Gastrocnemius medialis (tissue), 4 donors: ENCODE results near the gene BCL2. TPM values are rescaled to one million over a fixed set of nuclear protein-coding genes. Genes with fewer than 3 reads are reported as not detected.

ENCODE experiments used
- ATAC-seq, 2 donors: fragments of 150-250 bp; one replicate each; pipeline ENCODE4 v1.9.1; 2016
- DNase-seq, 2 donors: peaks; one replicate each; pipeline ENCODE4 v3.0.0-alpha.2; 2019
- H3K27ac ChIP-seq, 4 donors: fragments of 200-600 bp; sonication (generic); 1 replicate in 1 of 4; 2 replicates in 3 of 4; pipeline ENCODE4 v1.5.1; 2016 to 2018; ENCODE audit warnings: mild to moderate bottlenecking in 2 of 4, moderate library complexity in 1 of 4
- H3K27me3 ChIP-seq, 3 donors: fragments of 200-600 bp; sonication (generic) in 2 of 3; 1 replicate in 1 of 3; 2 replicates in 2 of 3; pipeline versions ENCODE4 v1.5.1 to v1.6.0; 2016 to 2019; ENCODE audit warnings: mild to moderate bottlenecking in 1 of 3, moderate library complexity in 1 of 3
- H3K36me3 ChIP-seq, 2 donors: fragments of 200-600 bp; sonication (generic) in 1 of 2; one replicate each; pipeline ENCODE4 v1.5.1; 2017 to 2018
- H3K4me1 ChIP-seq, 2 donors: fragments of 200-600 bp; sonication (generic) in 1 of 2; one replicate each; pipeline ENCODE4 v1.5.1; 2016 to 2017; ENCODE audit warnings: mild to moderate bottlenecking in 2 of 2
- H3K4me3 ChIP-seq, 4 donors: fragments of 200-600 bp; sonication (generic) in 3 of 4; 1 replicate in 1 of 4; 2 replicates in 3 of 4; pipeline ENCODE4 v1.5.1; 2016 to 2019; ENCODE audit warnings: mild to moderate bottlenecking in 2 of 4
- H3K9me3 ChIP-seq, 3 donors: fragments of 200-600 bp; sonication (generic) in 2 of 3; 1 replicate in 1 of 3; 2 replicates in 2 of 3; pipeline ENCODE4 v1.5.1; 2016 to 2019
- POLR2A ChIP-seq, 2 donors: fragments of 450-650 bp; IDR thresholded peaks; one replicate each; pipeline ENCODE4 v1.6.1; 2017; ENCODE audit warnings: antibody characterized with exemption in 2 of 2, mild to moderate bottlenecking in 2 of 2, moderate library complexity in 2 of 2
- in situ Hi-C, 4 donors: fragments of 200-750 bp; cut with MboI; loops; one replicate each; pipeline versions ENCODE4 v1.15.0 to v1.8.0; 2017; ENCODE audit warnings: low sequenced_read_pairs in 4 of 4
- intact Hi-C: fragments of 100-400 bp; cut with DNase I; formaldehyde crosslinking; loops from one replicate; pipeline ENCODE4 v1.15.1; 2023; ENCODE audit warnings: low total_unique reads
- total RNA-seq, 4 donors: library from RNA; depleted of rRNA; stranded (reverse); fragments of >200 nt; gene quantifications; one replicate each; pipeline versions ENCODE4 v1.1.0 to v1.2.3, GENCODE V29; 2016
- TF ChIP-seq, protein P1 (sequence below), 5 experiments: fragments of 450-650 bp in 3 of 5; fragments of 200-600 bp in 2 of 5; sonication (generic) in 2 of 5; IDR thresholded peaks in 4 of 5; conservative IDR thresholded peaks in 1 of 5; 1 replicate in 4 of 5; 2 replicates in 1 of 5; pipeline ENCODE4 v1.5.1; 2016 to 2019; ENCODE audit warnings: antibody characterized with exemption in 5 of 5, mild to moderate bottlenecking in 3 of 5, moderate library complexity in 3 of 5

The BCL2 gene
- total RNA-seq, 4 donors from 2014 or later = 6.2 to 20.4 (median 13.7) TPM

GRCh38 chr18:63339920-63340484 is 20.4 kb upstream of the BCL2 start:
- intact Hi-C loops = loop anchor here (5.0 kb wide), 1 partner anchor 323 kb away; no protein-coding TSS in a partner anchor
- in situ Hi-C loops = loop anchor here (5.0 to 25.0 kb wide), 5 partner anchors 95 to 628 kb away; partner anchors contain the start of gene PHLPP1 (in 1 of the 4)
- no peaks in the 10 kb centered on the region for H3K27me3 ChIP-seq
- peaks cover 0 to 69% of the 10 kb centered on the region in 2 donors for H3K36me3 ChIP-seq
- H3K4me1 ChIP-seq = peaks cover 0 to 4% of the 10 kb centered on the region in 2 donors
- DNase-seq (no peak), ATAC-seq (no peak)
- no peak overlapping the region for H3K27ac ChIP-seq
- no peak for TF ChIP-seq POLR2A (IDR thresholded peaks at IDR 0.05)
- TF ChIP-seq, protein P1, sequence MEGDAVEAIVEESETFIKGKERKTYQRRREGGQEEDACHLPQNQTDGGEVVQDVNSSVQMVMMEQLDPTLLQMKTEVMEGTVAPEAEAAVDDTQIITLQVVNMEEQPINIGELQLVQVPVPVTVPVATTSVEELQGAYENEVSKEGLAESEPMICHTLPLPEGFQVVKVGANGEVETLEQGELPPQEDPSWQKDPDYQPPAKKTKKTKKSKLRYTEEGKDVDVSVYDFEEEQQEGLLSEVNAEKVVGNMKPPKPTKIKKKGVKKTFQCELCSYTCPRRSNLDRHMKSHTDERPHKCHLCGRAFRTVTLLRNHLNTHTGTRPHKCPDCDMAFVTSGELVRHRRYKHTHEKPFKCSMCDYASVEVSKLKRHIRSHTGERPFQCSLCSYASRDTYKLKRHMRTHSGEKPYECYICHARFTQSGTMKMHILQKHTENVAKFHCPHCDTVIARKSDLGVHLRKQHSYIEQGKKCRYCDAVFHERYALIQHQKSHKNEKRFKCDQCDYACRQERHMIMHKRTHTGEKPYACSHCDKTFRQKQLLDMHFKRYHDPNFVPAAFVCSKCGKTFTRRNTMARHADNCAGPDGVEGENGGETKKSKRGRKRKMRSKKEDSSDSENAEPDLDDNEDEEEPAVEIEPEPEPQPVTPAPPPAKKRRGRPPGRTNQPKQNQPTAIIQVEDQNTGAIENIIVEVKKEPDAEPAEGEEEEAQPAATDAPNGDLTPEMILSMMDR (IDR thresholded peaks at IDR 0.05 in 4 of 5, conservative IDR thresholded peaks at IDR 0.05 in 1 of 5) = peak; percentile 10 to 50 (median 24)
- H3K9me3 ChIP-seq = no peaks in the 10 kb centered on the region
- no peak overlapping the region for H3K4me3 ChIP-seq

DNA sequence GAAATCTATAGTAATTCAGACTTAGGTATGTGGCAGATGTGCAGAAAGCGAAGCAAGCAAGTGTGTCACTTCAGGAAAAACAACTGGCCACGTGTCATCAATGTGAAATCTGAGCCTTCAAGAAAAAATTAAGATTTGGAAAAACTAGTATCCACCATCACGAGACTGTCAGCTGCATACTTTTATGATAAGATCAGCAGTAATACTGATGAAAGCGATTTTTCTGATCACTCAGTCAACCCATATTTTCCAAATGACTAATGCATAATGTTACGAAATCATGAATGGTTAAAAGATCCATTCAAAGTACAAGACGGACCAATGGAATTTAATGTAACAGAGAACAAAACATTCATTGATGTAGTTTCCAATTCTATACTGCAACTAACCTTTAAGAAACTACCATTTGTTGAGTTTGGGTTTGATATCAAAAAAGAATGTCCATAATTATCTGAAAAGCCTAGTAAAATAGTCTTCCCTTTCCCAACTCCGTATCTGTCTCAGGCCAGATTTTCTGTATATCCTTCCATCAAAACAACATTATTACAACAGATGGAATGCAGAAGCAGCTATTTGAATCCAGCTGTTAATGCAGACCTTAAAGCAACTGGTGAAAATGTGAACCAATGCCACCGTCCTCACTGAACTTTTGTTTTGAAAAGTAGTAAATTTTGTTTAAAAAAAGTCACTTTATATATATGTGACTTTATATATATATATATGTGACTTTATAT is 17.0 kb upstream of the BCL2 start:
- TF ChIP-seq, protein P1 (IDR thresholded peaks at IDR 0.05 in 4 of 5, conservative IDR thresholded peaks at IDR 0.05 in 1 of 5) = no peak
- no peak for TF ChIP-seq POLR2A (IDR thresholded peaks at IDR 0.05)
- in situ Hi-C loops (loop anchor here in 3 of 4 donors (5.0 to 25.0 kb wide), 3 partner anchors 101 to 624 kb away; partner anchors contain the start of gene PHLPP1 (in 1 of the 3)), intact Hi-C loops (loop anchor here (5.0 kb wide), 1 partner anchor 319 kb away; no protein-coding TSS in a partner anchor)
- ATAC-seq = peak; percentile 63 to 70
- H3K9me3 ChIP-seq = no peaks in the 10 kb centered on the region
- H3K4me3 ChIP-seq = no peak overlapping the region
- peaks cover 0 to 60% of the 10 kb centered on the region in 2 donors for H3K36me3 ChIP-seq
- DNase-seq = no peak
- H3K4me1 ChIP-seq = no peaks in the 10 kb centered on the region
- H3K27me3 ChIP-seq = no peaks in the 10 kb centered on the region
- peak overlapping the region in 2 of 4 donors; percentile 2 to 15 for H3K27ac ChIP-seq

DNA sequence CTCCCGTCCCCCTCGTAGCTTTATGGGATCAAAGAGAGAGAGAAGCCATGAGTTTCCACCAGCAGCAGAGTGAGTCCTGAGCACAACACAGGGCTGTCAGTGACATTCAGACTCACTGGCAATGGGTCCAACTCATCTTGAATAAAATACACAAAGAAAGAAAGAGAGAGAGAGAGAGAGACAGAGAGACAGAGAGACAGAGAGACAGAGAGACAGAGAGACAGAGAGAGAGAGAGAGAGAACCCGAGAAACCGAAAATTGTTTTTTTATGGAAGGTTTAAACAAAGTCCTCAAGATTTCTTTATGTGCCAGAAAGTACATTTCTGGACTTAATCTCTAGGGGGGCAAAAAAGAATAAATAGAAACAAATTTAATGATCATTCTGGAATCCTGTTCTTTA is 11.5 kb upstream of the BCL2 start:
- in situ Hi-C loops = loop anchor here in 2 of 4 donors (25.0 kb wide), 2 partner anchors 106 to 619 kb away; partner anchors contain the start of gene PHLPP1 (in 1 of the 2)
- H3K36me3 ChIP-seq = peaks cover 0 to 36% of the 10 kb centered on the region in 2 donors
- DNase-seq = no peak
- TF ChIP-seq POLR2A (IDR thresholded peaks at IDR 0.05) = no peak
- TF ChIP-seq, protein P1 (IDR thresholded peaks at IDR 0.05 in 4 of 5, conservative IDR thresholded peaks at IDR 0.05 in 1 of 5) = no peak
- no peaks in the 10 kb centered on the region for H3K4me1 ChIP-seq
- H3K9me3 ChIP-seq = no peaks in the 10 kb centered on the region
- no peak overlapping the region for H3K27ac ChIP-seq
- H3K4me3 ChIP-seq = no peak overlapping the region
- H3K27me3 ChIP-seq = no peaks in the 10 kb centered on the region
- intact Hi-C loops = no loop called here
- no peak for ATAC-seq

DNA sequence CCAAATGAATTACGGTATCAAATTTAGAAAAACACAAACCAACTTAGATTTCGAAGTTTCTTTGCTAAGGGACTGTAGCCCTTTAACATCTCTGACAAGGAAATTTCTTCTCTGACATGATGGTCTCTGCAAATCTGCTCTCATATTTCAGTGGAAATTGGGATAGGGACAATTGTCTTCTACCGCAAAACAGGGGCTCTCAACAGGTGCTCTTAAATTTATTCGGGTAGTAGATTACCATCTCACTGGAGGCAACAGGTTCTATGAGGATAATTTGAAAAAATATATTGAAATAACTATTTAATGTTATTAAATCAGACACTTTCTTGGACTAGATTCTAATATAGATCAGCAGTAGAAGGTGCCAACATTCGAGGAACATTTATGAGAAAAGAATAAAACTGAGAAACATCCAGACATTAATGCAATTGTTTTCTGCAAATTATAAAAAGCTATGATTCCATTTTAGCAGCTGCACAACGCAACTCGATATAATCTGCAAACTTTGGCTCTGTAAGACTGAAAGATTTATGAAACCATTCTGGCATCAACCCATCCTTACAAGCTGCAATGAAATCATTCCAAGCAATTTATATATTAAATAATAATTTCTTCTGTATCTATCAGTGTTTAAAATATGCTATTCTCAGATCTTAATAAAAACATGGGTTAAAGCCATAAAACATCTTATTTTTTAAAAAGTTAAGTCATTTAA is 10.0 kb upstream of the BCL2 start:
- TF ChIP-seq, protein P1 (IDR thresholded peaks at IDR 0.05 in 4 of 5, conservative IDR thresholded peaks at IDR 0.05 in 1 of 5) = no peak
- TF ChIP-seq POLR2A (IDR thresholded peaks at IDR 0.05) = no peak
- no peaks in the 10 kb centered on the region for H3K27me3 ChIP-seq
- intact Hi-C loops (no loop called here), in situ Hi-C loops (loop anchor here in 2 of 4 donors (5.0 to 25.0 kb wide), 5 partner anchors 108 to 617 kb away; partner anchors contain the start of gene PHLPP1 (in 1 of the 2))
- ATAC-seq (no peak), DNase-seq (no peak)
- H3K27ac ChIP-seq = no peak overlapping the region
- no peaks in the 10 kb centered on the region for H3K4me1 ChIP-seq
- peaks cover 0 to 24% of the 10 kb centered on the region in 2 donors for H3K36me3 ChIP-seq
- no peak overlapping the region for H3K4me3 ChIP-seq
- no peaks in the 10 kb centered on the region for H3K9me3 ChIP-seq
